Measurements from ENCODE around the gene TBX10.

GRCh38 chr11:67640758-67641337 lies 1.3 kb upstream of the TBX10 start:
- TF ChIP-seq CTCF (conservative IDR thresholded peaks at IDR 0.05; ENCODE audit: low read depth, low read length): no peak
- no peak for TF ChIP-seq EZH2 (IDR thresholded peaks at IDR 0.05; ENCODE audit: borderline replicate concordance, low read depth, low read length, poor library complexity, severe bottlenecking)

Measured in A673 (cell line).